Tibial artery (tissue), 4 donors: ENCODE measurements around the gene SALL4.

Experiments
- DNase-seq, 2 donors: peaks; one replicate each; pipeline ENCODE4 v3.0.0-alpha.2; 2019
- H3K27ac ChIP-seq, 2 donors: fragments of 200-600 bp; sonication (generic) in 1 of 2; 1 replicate in 1 of 2; 2 replicates in 1 of 2; pipeline ENCODE4 v1.5.1; 2018 to 2019; ENCODE audit warnings: mild to moderate bottlenecking in 1 of 2
- H3K27me3 ChIP-seq, 2 donors: fragments of 200-600 bp; sonication (generic) in 1 of 2; one replicate each; pipeline versions ENCODE4 v1.5.1 to v1.6.0; 2016 to 2019
- H3K36me3 ChIP-seq, 3 donors: fragments of 200-600 bp; sonication (generic) in 2 of 3; one replicate each; pipeline ENCODE4 v1.5.1; 2016 to 2019; ENCODE audit warnings: mild to moderate bottlenecking in 2 of 3
- H3K4me1 ChIP-seq, 4 donors: fragments of 200-600 bp; sonication (generic) in 2 of 4; 1 replicate in 3 of 4; 2 replicates in 1 of 4; pipeline ENCODE4 v1.5.1; 2016 to 2019
- H3K4me3 ChIP-seq, 2 donors: fragments of 200-600 bp; sonication (generic) in 1 of 2; 1 replicate in 1 of 2; 2 replicates in 1 of 2; pipeline ENCODE4 v1.5.1; 2018 to 2019; ENCODE audit warnings: mild to moderate bottlenecking in 2 of 2
- H3K9me3 ChIP-seq, 3 donors: fragments of 200-600 bp; sonication (generic) in 1 of 3; one replicate each; pipeline ENCODE4 v1.5.1; 2016 to 2019
- CTCF ChIP-seq, 2 experiments: fragments of 200-600 bp in 1 of 2; fragments of 450-650 bp in 1 of 2; IDR thresholded peaks; one replicate each; pipeline ENCODE4 v1.5.1; 2017 to 2019; ENCODE audit warnings: antibody characterized with exemption in 2 of 2, mild to moderate bottlenecking in 1 of 2, moderate library complexity in 1 of 2
- intact Hi-C: fragments of 100-400 bp; cut with DNase I; formaldehyde crosslinking; loops from one replicate; pipeline ENCODE4 v1.15.0; 2023; ENCODE audit warnings: low total_unique reads

The SALL4 gene

GRCh38 chr20:51735728-51736600 is 66.4 kb downstream of the SALL4 start:
- Histone ChIP-seq H3K4me3 (no peak overlapping the region), H3K4me1 (peaks cover 0 to 33% (median 18%) of the 10 kb centered on the region in 4 donors), H3K27ac (no peak overlapping the region), H3K36me3 (no peaks in the 10 kb centered on the region), H3K9me3 (no peaks in the 10 kb centered on the region), H3K27me3 (no peaks in the 10 kb centered on the region)
- no peak for TF ChIP-seq CTCF (IDR thresholded peaks at IDR 0.05)
- DNase-seq, result no peak
- intact Hi-C loops, result no loop called here

GRCh38 chr20:51734876-51735720 is 67.2 kb downstream of the SALL4 start:
- intact Hi-C loops, result no loop called here
- Histone ChIP-seq H3K27me3 (no peaks in the 10 kb centered on the region), H3K4me3 (no peak overlapping the region), H3K36me3 (no peaks in the 10 kb centered on the region), H3K9me3 (no peaks in the 10 kb centered on the region), H3K27ac (no peak overlapping the region), H3K4me1 (peaks cover 0 to 33% (median 18%) of the 10 kb centered on the region in 4 donors)
- TF ChIP-seq CTCF (IDR thresholded peaks at IDR 0.05), result no peak
- DNase-seq, result no peak

- Histone ChIP-seq H3K9me3 (no peaks in the 10 kb centered on the region), H3K36me3 (no peaks in the 10 kb centered on the region), H3K4me3 (no peak overlapping the region), H3K4me1 (peaks cover 0 to 33% (median 18%) of the 10 kb centered on the region in 4 donors), H3K27me3 (no peaks in the 10 kb centered on the region), H3K27ac (no peak overlapping the region)
- no peak for TF ChIP-seq CTCF (IDR thresholded peaks at IDR 0.05)
- DNase-seq, result no peak
- intact Hi-C loops, result no loop called here
These were observed 69.3 kb downstream of the SALL4 start for GRCh38 chr20:51733070-51733469.
